HCT116 (cell line): ENCODE measurements around the gene ALDH3A1. TPM values are rescaled to one million over a fixed set of nuclear protein-coding genes. Genes with fewer than 3 reads are reported as not detected.

Experiments
- ATAC-seq: fragments of 200-7000 bp; cut with Tn5 transposase; 2 replicates; pipeline ENCODE4 v1.9.1; 2020; ENCODE audit warnings: mild to moderate bottlenecking, moderate library complexity
- BruUV-seq: library from RNA; stranded (reverse); fragments of 400-500 nt; replicated peaks from 2 replicates; lab custom pipeline; 2021; lab: Mats Ljungman, UMichigan
- CTCF ChIA-PET: fragments of 300-600 bp; sonication (Branson Sonifier 250); formaldehyde crosslinking; loops from one replicate; lab custom pipeline; 2021; ENCODE audit warnings: antibody characterized with exemption; lab: Charles Lee
- POLR2A ChIA-PET: fragments of 300-600, 350-600 bp; sonication (Branson Sonifier 250); formaldehyde crosslinking; loops from one replicate; lab custom pipeline; 2021; ENCODE audit warnings: antibody characterized with exemption; lab: Charles Lee
- RAD21 ChIA-PET, 2 experiments: fragments of 300-600 bp; sonication (Branson Sonifier 250); formaldehyde crosslinking; loops; one replicate each; lab custom pipeline; 2023; ENCODE audit warnings: low total read pairs in 2 of 2; ENCODE audit not compliant: uncharacterized antibody in 2 of 2, unreplicated experiment in 2 of 2, low non-redundant PET in 1 of 2; lab: Charles Lee
- DNase-seq: peaks from one replicate; pipeline ENCODE4 v3.0.0-alpha.2; 2010; ENCODE audit warnings: low read depth, low spot score
- H2AFZ ChIP-seq: fragments of 200-600 bp; shearing (Covaris generic), sonication (generic); 2 replicates; pipeline ENCODE4 v1.6.1; 2017; ENCODE audit warnings: low read depth, mixed run types, mixed read lengths, antibody characterized with exemption, low read length; ENCODE audit not compliant: poor library complexity, severe bottlenecking
- H3K27ac ChIP-seq: 2 replicates; pipeline ENCODE4 v1.5.1; 2012; ENCODE audit warnings: low read depth, low read length
- H3K27me3 ChIP-seq: fragments of 200-600 bp; sonication (generic); 2 replicates; pipeline ENCODE4 v1.6.1; 2016; ENCODE audit warnings: mixed run types, low read length, mixed read lengths; ENCODE audit not compliant: insufficient read depth
- H3K36me3 ChIP-seq, 2 experiments: fragments of 200-500 bp in 1 of 2; fragments of 200-600 bp in 1 of 2; sonication (Bioruptor generic) in 1 of 2; sonication (generic) in 1 of 2; 2 replicates each; pipeline versions ENCODE4 v1.5.1 to v1.6.1; 2014 to 2016; ENCODE audit warnings: low read length in 2 of 2, inconsistent platforms in 1 of 2, mixed read lengths in 1 of 2, mixed run types in 1 of 2; ENCODE audit not compliant: insufficient read depth in 2 of 2, control insufficient read depth in 1 of 2
- H3K4me1 ChIP-seq, 2 experiments: fragments of 200-600 bp in 1 of 2; sonication (generic) in 1 of 2; 2 replicates each; pipeline versions ENCODE4 v1.5.1 to v1.6.1; 2012 to 2017; ENCODE audit warnings: low read length in 2 of 2, inconsistent platforms in 1 of 2, mild to moderate bottlenecking in 1 of 2, mixed read lengths in 1 of 2, mixed run types in 1 of 2, moderate library complexity in 1 of 2; ENCODE audit not compliant: insufficient read depth in 2 of 2, control insufficient read depth in 1 of 2
- H3K4me2 ChIP-seq: fragments of 200-600 bp; sonication (generic); 2 replicates; pipeline ENCODE4 v1.6.1; 2017; ENCODE audit warnings: mixed run types, low read length, mixed read lengths
- H3K4me3 ChIP-seq, 2 experiments: fragments of 200-600 bp in 1 of 2; sonication (generic) in 1 of 2; replicated peaks in 1 of 2; 2 replicates each; pipeline ENCODE4 v1.5.1; 2011 to 2016; ENCODE audit warnings: low read length in 2 of 2, control low read depth in 1 of 2, low read depth in 1 of 2, mild to moderate bottlenecking in 1 of 2, mixed read lengths in 1 of 2, mixed run types in 1 of 2
- H3K79me2 ChIP-seq: fragments of 200-600 bp; sonication (generic); 2 replicates; pipeline ENCODE4 v1.6.1; 2017; ENCODE audit warnings: mild to moderate bottlenecking, mixed run types, low read length, moderate library complexity, mixed read lengths; ENCODE audit not compliant: insufficient read depth
- H3K9ac ChIP-seq: fragments of 200-600 bp; sonication (generic); 2 replicates; pipeline ENCODE4 v1.6.1; 2016; ENCODE audit warnings: low read length, mixed read lengths
- H3K9me2 ChIP-seq: fragments of 200-600 bp; sonication (generic), shearing (Covaris generic); 2 replicates; pipeline ENCODE4 v1.6.1; 2017; ENCODE audit warnings: mixed run types, mild to moderate bottlenecking, moderate library complexity; ENCODE audit not compliant: insufficient read depth
- H3K9me3 ChIP-seq, 2 experiments: fragments of 200-500 bp in 1 of 2; fragments of 200-600 bp in 1 of 2; sonication (Bioruptor generic) in 1 of 2; sonication (generic) in 1 of 2; 2 replicates each; pipeline ENCODE4 v1.6.1; 2014 to 2017; ENCODE audit warnings: low read length in 2 of 2, mixed read lengths in 2 of 2, inconsistent platforms in 1 of 2, low read depth in 1 of 2, mild to moderate bottlenecking in 1 of 2, mixed run types in 1 of 2, moderate library complexity in 1 of 2; ENCODE audit not compliant: control insufficient read depth in 1 of 2, insufficient read depth in 1 of 2
- H4K20me1 ChIP-seq: fragments of 200-600 bp; sonication (generic), shearing (Covaris generic); 2 replicates; pipeline ENCODE4 v1.6.1; 2017; ENCODE audit warnings: mixed run types, mild to moderate bottlenecking, moderate library complexity; ENCODE audit not compliant: insufficient read depth
- CBX3 ChIP-seq: IDR thresholded peaks from 2 replicates; pipeline ENCODE4 v1.6.1; 2012; ENCODE audit warnings: low read depth
- EZH2phosphoT487 ChIP-seq: fragments of 200-600 bp; IDR thresholded peaks from 2 replicates; pipeline ENCODE4 v1.6.1; 2018; ENCODE audit warnings: antibody characterized with exemption, borderline replicate concordance
- FOSL1 ChIP-seq: IDR thresholded peaks from 2 replicates; pipeline ENCODE4 v1.6.1; 2012; ENCODE audit warnings: low read depth
- POLR2A ChIP-seq: IDR thresholded peaks from 2 replicates; pipeline ENCODE4 v1.7.0; 2011; ENCODE audit warnings: borderline replicate concordance; ENCODE audit not compliant: insufficient read depth, insufficient read length; ENCODE audit errors: extremely low read depth
- RAD21 ChIP-seq: IDR thresholded peaks from 2 replicates; pipeline ENCODE4 v1.6.1; 2012; ENCODE audit warnings: low read depth, mild to moderate bottlenecking
- SIN3A ChIP-seq: IDR thresholded peaks from 2 replicates; pipeline ENCODE4 v1.6.1; 2012; ENCODE audit warnings: low read depth
- SP1 ChIP-seq: IDR thresholded peaks from 2 replicates; pipeline ENCODE4 v1.6.1; 2012; ENCODE audit warnings: low read depth
- SRF ChIP-seq: IDR thresholded peaks from 2 replicates; pipeline ENCODE4 v1.6.1; 2012; ENCODE audit warnings: low read depth
- YY1 ChIP-seq: IDR thresholded peaks from 2 replicates; pipeline ENCODE4 v1.6.1; 2011; ENCODE audit warnings: low read length, low read depth, moderate library complexity, mild to moderate bottlenecking; ENCODE audit not compliant: insufficient replicate concordance; ENCODE audit errors: extremely low read depth
- ZBTB33 ChIP-seq: IDR thresholded peaks from 2 replicates; pipeline ENCODE4 v1.6.1; 2011; ENCODE audit warnings: mild to moderate bottlenecking, low read length, moderate library complexity; ENCODE audit not compliant: insufficient replicate concordance; ENCODE audit errors: extremely low read depth
- ZNF274 ChIP-seq: fragments of 200-500 bp; sonication (Bioruptor generic); IDR thresholded peaks from 2 replicates; pipeline ENCODE4 v1.6.1; 2014; ENCODE audit warnings: mild to moderate bottlenecking, low read depth, low read length, inconsistent platforms
- intact Hi-C: fragments of 100-400 bp; cut with micrococcal nuclease; formaldehyde crosslinking; loops from 2 replicates; pipeline ENCODE4 v1.10.0; 2022
- total RNA-seq: library from RNA; stranded (reverse); gene quantifications from one replicate; pipeline ENCODE4 v1.2.1, GENCODE V29; 2021; ENCODE audit not compliant: unreplicated experiment
- TF ChIP-seq, protein P1 (sequence below), 3 experiments: fragments of 200-600 bp in 1 of 3; sonication (generic) in 1 of 3; IDR thresholded peaks in 2 of 3; conservative IDR thresholded peaks in 1 of 3; 2 replicates each; pipeline ENCODE4 v1.5.1; 2012 to 2017; ENCODE audit warnings: low read depth in 2 of 3, low read length in 2 of 3, antibody characterized with exemption in 1 of 3, borderline replicate concordance in 1 of 3, control low read depth in 1 of 3, mild to moderate bottlenecking in 1 of 3, mixed read lengths in 1 of 3, mixed run types in 1 of 3, moderate library complexity in 1 of 3; ENCODE audit not compliant: insufficient read depth in 1 of 3

The ALDH3A1 gene
- total RNA-seq, 1 experiment from 2014 or later: 0.86 TPM

DNA sequence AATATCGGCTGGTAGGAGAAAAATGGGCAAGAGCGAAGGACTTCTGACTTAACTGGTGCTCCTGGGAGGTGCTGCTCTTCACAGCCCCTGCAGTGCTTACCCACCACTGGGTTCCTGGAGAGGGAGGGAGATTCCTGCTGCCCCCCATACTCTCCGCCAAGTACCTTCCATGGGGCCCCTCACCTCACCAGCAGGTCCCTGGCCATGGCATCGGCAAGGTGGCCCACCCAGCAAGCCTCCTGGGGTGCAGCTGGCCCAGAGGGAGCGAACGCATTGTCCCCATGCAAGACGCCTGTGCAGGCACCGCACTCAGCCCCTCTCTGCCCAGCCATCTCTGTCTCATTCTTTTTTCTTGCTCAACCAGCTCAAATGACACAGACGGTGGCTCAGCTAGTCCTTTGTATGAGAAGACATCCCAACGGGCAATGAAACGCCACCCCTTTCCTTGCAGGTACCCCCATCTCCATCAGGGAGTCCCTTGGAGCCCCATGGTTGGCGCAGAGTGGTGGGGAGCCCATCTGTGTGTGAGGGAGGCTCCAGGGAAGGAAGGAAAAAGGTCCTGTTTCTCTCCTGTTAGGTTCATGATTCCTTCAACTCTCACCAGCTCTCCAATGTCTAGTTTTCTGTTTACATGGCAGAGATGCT lies 9.6 kb upstream of the ALDH3A1 start:
- POLR2A ChIA-PET: no interaction called here
- Histone ChIP-seq H3K27me3 (no peaks in the 10 kb centered on the region), H3K9ac (no peak overlapping the region), H4K20me1 (no peaks in the 10 kb centered on the region), H3K27ac (no peak overlapping the region), H3K9me3 (no peaks in the 10 kb centered on the region), H3K36me3 (no peaks in the 10 kb centered on the region), H3K4me1 (peaks cover 21 to 30% of the 10 kb centered on the region in 2 experiments), H3K4me2 (no peak overlapping the region), H3K4me3 (no peak overlapping the region), H2AFZ (no peak overlapping the region), H3K9me2 (no peaks in the 10 kb centered on the region), H3K79me2 (no peaks in the 10 kb centered on the region)
- TF ChIP-seq YY1 (no peak), POLR2A (no peak)
- TF ChIP-seq, protein P1, sequence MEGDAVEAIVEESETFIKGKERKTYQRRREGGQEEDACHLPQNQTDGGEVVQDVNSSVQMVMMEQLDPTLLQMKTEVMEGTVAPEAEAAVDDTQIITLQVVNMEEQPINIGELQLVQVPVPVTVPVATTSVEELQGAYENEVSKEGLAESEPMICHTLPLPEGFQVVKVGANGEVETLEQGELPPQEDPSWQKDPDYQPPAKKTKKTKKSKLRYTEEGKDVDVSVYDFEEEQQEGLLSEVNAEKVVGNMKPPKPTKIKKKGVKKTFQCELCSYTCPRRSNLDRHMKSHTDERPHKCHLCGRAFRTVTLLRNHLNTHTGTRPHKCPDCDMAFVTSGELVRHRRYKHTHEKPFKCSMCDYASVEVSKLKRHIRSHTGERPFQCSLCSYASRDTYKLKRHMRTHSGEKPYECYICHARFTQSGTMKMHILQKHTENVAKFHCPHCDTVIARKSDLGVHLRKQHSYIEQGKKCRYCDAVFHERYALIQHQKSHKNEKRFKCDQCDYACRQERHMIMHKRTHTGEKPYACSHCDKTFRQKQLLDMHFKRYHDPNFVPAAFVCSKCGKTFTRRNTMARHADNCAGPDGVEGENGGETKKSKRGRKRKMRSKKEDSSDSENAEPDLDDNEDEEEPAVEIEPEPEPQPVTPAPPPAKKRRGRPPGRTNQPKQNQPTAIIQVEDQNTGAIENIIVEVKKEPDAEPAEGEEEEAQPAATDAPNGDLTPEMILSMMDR (IDR thresholded peaks at IDR 0.05 in 2 of 3, conservative IDR thresholded peaks at IDR 0.05 in 1 of 3; ENCODE audit: borderline replicate concordance in 1 of 3, insufficient read depth in 1 of 3, low read depth in 2 of 3, low read length in 2 of 3): no peak
- no peak for DNase-seq
- RAD21 ChIA-PET: no interaction called here
- ATAC-seq: no peak
- CTCF ChIA-PET: interaction anchor here (1.5 kb wide), 1 partner anchor 395 kb away, joined by 3 read pairs; the partner anchor contains the start of gene B9D1
- BruUV-seq: no TSS peak
- intact Hi-C loops: no loop called here

- no peaks in the 10 kb centered on the region for H3K27me3 ChIP-seq
- ATAC-seq (no peak), DNase-seq (no peak)
- RAD21 ChIA-PET: no interaction called here
- no peak overlapping the region for H3K4me3 ChIP-seq
- no peaks in the 10 kb centered on the region for H3K9me3 ChIP-seq
- TF ChIP-seq EZH2phosphoT487: no peak
- TF ChIP-seq FOSL1: no peak
- TF ChIP-seq SP1: no peak
- TF ChIP-seq ZNF274: no peak
- TF ChIP-seq YY1: no peak
- no peak for TF ChIP-seq CBX3
- TF ChIP-seq POLR2A: no peak
- no peak for TF ChIP-seq RAD21
- no peak for TF ChIP-seq SRF
- TF ChIP-seq ZBTB33: no peak
- TF ChIP-seq, protein P1 (IDR thresholded peaks at IDR 0.05 in 2 of 3, conservative IDR thresholded peaks at IDR 0.05 in 1 of 3; ENCODE audit: borderline replicate concordance in 1 of 3, insufficient read depth in 1 of 3, low read depth in 2 of 3, low read length in 2 of 3): no peak
- TF ChIP-seq SIN3A: no peak
- no peaks in the 10 kb centered on the region for H3K79me2 ChIP-seq
- POLR2A ChIA-PET: no interaction called here
- H3K9ac ChIP-seq: no peak overlapping the region
- CTCF ChIA-PET: no interaction called here
- no peaks in the 10 kb centered on the region for H4K20me1 ChIP-seq
- intact Hi-C loops: no loop called here
- H2AFZ ChIP-seq: no peak overlapping the region
- BruUV-seq: no TSS peak
- no peaks in the 10 kb centered on the region for H3K9me2 ChIP-seq
- no peak overlapping the region for H3K27ac ChIP-seq
- H3K4me1 ChIP-seq: peaks cover 29 to 36% of the 10 kb centered on the region in 2 experiments
- H3K36me3 ChIP-seq: no peaks in the 10 kb centered on the region
- no peak overlapping the region for H3K4me2 ChIP-seq
Measured at GRCh38 chr17:19756546-19756945, 8.4 kb upstream of the ALDH3A1 start.
